B cell (primary cell): ENCODE data around the gene PLPP3.

Source experiments
- EZH2 ChIP-seq: IDR thresholded peaks from 2 replicates; pipeline ENCODE4 v1.6.1; 2012; ENCODE audit warnings: borderline replicate concordance, low read depth, mild to moderate bottlenecking, moderate library complexity, low read length; ENCODE audit not compliant: insufficient read depth, poor library complexity, severe bottlenecking
- TF ChIP-seq, protein P1 (sequence below): fragments of 200-600 bp; IDR thresholded peaks from one replicate; pipeline ENCODE4 v1.8.0; 2022; ENCODE audit warnings: antibody characterized with exemption, mild to moderate bottlenecking

- TF ChIP-seq, protein P1, sequence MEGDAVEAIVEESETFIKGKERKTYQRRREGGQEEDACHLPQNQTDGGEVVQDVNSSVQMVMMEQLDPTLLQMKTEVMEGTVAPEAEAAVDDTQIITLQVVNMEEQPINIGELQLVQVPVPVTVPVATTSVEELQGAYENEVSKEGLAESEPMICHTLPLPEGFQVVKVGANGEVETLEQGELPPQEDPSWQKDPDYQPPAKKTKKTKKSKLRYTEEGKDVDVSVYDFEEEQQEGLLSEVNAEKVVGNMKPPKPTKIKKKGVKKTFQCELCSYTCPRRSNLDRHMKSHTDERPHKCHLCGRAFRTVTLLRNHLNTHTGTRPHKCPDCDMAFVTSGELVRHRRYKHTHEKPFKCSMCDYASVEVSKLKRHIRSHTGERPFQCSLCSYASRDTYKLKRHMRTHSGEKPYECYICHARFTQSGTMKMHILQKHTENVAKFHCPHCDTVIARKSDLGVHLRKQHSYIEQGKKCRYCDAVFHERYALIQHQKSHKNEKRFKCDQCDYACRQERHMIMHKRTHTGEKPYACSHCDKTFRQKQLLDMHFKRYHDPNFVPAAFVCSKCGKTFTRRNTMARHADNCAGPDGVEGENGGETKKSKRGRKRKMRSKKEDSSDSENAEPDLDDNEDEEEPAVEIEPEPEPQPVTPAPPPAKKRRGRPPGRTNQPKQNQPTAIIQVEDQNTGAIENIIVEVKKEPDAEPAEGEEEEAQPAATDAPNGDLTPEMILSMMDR, result no peak
- no peak for TF ChIP-seq EZH2
These were observed 40.8 kb downstream of the PLPP3 start for GRCh38 chr1:56538532-56538931.
